Inflammatory macrophage treated with lipopolysaccharide for 1 hour (primary cell): ENCODE measurements around the gene BLVRA.
"Not testable (repeated sequence)": the region's sequence is repeated elsewhere in the genome, so short reads cannot be mapped to it uniquely, and the experiment has no call there.

Experiments
- DNase-seq, 2 donors: peaks; one replicate each; pipeline ENCODE4 v3.0.0-alpha.2; 2020 to 2022

The BLVRA gene

DNA sequence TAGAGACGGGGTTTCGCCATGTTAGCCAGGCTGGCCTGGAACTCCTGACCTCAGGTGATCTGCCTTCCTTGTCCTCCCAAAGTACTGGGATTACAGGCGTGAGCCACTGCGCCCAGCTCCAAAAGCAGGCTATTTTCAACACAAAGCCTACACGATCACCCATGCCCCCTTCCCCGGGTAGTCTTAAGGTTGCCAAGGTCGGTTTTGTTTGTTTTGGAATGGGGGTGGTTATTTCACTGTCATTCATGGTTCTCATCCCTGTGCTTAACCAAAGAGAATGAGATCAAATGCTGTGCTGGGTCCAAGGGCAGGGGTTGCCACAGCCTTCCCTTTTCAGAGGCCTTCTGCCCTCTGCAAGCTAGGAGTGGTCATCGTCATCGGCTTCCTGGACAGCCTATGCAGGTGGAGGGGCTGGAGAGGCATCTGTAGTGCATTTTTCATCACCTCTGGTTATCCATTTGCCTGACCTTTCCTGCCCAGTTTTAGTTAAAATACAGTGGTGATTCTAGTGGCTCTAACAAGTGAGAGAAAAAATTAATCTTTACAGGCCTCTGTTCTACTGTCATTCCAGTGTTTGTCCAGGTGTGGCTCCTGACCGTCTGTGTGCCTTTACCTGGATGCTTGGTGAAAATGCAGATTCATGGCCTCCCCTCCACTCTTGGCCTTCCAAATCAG lies 11.4 kb downstream of the BLVRA start:
- no peak for DNase-seq

DNA sequence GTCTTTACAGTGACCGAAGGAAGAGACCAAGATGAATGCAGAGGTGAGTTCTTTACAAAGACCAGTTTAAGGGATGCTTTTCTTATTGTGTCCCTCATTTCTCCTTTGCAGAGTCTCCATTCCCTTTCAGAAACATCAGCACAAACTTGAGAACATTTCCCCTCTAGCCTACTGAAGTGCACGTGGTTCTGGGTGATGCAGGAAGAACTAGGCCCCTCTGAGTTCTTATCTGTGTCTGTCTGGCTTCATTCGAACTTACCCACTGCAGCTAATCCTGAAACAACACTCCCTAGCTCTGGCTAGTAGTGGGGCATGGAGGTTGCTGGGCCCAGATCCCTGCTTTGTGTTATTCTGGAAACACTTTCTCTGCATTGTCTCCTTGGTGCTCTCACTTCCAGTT lies 12.6 kb downstream of the BLVRA start:
- no peak for DNase-seq

DNA sequence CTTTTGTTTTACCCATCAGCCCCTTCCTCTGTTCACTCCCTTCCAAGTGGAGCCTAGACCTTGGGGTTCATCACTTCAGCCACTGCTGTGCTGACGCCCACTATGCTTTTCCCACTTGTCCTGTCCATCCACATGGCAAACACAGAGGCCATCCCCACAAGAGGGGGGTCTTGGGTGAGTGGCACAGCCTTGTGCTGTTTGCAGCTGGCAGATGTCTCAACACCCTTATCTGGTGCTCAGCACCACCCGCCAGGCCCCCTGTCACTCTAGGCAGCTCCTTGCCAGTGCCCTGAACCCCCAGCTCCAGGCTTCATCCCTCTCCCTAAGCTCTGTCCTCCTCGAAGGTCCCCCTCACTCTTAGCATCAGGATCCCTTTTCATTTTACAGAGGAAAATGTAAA lies 13.1 kb downstream of the BLVRA start:
- DNase-seq = no peak

DNA sequence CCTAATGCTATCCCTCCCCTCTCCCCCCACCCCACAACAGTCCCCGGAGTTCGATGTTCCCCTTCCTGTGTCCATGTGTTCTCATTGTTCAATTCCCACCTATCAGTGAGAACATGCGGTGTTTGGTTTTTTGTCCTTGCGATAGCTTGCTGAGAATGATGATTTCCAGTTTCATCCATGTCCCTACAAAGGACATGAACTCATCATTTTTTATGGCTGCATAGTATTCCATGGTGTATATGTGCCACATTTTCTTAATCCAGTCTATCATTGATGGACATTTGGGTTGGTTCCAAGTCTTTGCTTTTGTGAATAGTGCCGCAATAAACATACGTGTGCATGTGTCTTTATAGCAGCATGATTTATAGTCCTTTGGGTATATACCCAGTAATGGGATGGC lies 14.8 kb downstream of the BLVRA start:
- DNase-seq = not testable (repeated sequence)

DNA sequence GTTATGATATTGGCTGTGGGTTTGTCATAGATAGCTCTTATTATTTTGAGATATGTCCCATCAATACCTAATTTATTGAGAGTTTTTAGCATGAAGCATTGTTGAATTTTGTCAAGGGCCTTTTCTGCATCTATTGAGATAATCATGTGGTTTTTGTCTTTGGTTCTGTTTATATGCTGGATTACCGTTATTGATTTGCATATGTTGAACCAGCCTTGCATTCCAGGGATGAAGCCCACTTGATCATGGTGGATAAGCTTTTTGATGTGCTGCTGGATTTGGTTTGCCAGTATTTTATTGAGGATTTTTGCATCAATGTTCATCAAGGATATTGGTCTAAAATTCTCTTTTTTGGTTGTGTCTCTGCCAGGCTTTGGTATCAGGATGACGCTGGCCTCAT lies 16.8 kb downstream of the BLVRA start:
- not testable (repeated sequence) for DNase-seq

DNA sequence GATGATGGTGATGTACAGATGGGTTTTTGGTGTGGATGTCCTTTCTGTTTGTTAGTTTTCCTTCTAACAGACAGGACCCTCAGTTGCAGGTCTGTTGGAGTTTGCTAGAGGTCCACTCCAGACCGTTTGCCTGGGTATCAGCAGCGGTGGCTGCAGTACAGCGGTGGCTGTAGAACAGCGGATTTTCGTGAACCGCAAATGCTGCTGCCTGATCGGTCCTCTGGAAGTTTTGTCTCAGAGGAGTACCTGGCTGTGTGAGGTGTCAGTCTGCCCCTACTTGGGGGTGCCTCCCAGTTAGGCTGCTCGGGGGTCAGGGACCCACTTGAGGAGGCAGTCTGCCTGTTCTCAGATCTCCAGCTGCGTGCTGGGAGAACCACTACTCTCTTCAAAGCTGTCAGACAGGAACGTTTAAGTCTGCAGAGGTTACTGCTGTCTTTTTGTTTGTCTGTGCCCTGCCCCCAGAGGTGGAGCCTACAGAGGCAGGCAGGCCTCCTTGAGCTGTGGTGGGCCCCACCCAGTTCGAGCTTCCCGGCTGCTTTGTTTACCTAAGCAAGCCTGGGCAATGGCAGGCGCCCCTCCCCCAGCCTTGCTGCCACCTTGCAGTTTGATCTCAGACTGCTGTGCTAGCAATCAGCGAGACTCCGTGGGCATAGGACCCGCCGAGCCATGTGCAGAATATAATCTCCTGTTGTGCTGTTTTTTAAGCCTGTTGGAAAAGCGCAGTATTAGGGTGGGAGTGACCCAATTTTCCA lies 20.0 kb downstream of the BLVRA start:
- DNase-seq = not testable (repeated sequence)

DNA sequence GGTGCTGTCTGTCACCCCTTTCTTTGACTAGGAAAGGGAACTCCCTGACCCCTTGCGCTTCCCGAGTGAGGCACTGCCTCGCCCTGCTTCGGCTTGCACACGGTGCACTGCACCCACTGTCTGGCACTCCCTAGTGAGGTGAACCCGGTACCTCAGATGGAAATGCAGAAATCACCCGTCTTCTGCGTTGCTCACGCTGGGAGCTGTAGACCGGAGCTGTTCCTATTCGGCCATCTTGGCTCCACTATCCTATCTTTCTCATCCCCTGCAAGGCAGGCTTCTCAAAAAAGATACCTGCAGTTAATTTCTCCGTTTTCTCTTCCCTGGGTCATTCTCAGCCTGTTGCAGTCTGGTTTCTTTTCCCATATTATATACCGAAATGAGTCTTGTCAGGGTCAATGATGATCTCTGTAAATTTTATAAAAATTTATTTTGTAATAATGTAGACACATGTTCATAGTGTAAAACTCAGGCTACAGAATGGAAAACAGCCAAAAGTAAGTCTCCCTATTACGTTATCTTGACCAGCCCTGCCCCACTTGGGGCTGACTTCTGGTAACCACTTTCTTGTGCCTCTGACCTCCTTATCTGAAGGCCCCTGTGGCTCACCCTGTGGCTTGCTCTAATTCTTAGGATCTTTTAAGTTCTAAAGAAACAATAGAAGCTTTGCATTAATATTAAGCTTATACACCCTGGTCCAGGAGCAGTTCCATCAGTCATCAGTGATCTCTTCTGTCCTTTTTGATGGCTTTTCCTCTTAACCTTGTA lies 20.7 kb downstream of the BLVRA start:
- no peak for DNase-seq

DNA sequence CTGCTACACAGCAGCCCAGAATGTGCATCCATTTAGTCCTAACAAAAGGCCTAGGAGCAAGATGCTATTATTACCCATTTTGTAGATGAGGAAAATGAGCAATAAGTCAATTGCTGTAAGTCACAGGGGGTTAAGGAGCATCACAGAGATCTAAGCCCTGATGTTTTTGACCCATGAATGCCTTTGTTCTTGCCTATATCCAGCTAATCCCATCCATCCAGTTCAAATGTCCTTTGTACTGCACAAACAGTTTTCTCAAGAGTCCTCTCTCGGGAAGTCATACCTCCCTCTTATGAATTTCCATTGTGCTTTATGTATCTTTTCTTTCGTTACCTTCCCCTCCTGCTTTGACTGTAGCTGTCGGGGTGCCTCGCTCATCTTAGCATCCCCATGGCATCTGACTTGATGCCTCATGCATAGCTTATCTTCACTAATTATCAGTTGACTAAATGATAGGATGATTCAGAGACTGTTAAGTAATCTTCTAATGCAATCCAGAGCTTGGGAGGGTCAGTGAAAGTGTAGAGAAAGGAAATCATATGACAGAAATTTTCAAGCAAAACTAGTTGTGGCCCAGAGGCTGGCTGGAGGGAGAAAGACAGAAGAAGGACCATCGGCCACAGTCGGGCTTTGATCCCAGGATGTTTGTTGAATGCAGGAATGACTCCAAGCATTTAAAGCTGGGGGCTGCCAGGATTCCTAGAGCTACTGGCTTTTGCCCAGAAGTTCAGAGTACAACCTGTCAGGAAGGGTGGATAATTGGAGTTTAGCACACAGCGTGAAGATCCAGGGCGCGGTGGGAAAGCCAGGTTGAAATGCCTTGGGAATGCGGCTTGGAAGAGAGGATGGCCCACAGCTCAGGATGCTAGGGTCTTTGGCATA lies 23.5 kb downstream of the BLVRA start:
- DNase-seq = peak; percentile 93 to 96

DNA sequence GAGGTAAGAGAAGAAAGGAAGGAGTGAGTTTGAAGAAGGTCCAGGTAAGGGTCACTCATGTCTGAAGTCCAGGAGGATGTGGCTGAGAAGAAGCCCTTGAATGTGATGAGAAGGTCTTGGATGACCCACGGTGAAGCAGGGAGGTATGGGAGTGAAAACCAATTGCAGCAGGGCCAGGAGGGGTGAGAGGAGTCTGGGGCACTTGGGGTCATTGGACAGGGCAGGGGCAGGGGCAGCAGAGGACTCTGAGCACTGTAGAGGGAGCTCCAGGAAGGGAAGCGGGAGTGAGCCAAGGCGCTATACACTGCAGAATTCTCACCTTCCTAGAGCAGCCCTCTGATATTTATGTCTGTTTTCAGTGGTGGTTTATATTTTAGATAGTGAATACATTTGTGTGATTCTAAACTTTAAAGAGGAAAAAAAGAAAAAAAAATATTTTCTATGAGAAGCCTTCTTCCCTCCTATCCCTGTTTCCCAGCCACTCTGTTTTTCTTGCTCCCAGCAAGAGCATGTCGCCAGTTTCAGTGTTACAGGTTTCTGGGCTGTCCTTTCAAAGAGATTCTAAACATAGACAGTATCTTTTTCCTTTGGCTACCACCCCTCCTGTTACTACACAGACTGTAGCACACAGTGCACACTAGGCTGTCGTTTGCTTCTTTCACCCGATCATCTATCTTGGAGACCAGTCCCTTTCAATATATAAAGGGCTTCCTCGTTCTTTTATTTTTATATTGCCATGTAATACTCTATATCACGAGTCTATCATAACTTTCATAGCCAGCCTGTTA lies 24.5 kb downstream of the BLVRA start:
- no peak for DNase-seq

DNA sequence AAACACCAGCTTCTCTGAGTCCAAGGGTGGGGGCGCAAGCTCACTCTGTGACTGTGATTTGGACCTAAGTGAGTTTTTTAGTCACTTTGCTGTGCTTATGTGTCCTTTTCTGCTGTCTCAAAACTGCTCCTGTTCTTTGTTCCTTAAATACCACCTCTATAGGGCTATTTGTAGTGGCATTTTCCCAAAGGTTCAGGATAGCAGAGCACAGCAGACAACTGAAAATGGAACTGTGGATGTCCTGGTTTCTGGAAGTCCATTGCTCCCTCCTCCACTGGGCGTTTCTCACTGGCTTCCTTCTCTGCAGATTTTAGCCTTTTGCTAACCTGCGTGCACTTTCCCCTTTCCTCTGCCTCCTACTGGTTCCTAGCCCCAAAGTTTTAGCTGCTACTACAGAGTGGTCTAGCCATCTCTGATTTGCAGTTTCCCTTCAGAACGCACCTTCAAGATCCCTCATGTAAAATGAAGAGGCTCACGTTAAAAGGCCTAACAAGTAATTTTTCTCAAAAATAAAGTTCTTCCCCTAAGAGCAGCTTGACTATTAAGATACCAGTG lies 25.6 kb downstream of the BLVRA start:
- DNase-seq = no peak

DNA sequence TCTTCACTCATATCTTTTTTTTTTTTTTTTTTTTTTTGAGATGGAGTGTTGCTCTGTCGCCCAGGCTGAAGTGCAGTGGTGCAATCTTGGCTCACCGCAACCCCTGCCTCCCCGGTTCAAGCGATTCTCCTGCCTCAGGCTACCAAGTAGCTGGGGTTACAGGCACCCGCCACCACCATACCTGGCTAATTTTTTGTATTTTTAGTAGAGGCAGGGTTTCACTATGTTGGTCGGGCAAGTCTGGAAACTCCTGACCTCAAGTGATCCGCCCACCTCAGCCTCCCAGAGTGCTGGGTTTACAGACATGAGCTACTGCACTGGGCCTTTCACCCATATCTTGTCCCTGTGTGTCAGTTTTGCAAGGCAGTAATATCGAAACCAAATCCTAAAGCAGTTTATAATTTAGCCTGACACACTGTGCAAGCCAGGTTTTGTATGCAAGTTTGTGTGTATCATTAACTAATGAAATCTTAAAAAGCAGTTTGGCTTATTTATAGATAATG lies 26.2 kb downstream of the BLVRA start:
- DNase-seq = peak; percentile 88 to 96

DNA sequence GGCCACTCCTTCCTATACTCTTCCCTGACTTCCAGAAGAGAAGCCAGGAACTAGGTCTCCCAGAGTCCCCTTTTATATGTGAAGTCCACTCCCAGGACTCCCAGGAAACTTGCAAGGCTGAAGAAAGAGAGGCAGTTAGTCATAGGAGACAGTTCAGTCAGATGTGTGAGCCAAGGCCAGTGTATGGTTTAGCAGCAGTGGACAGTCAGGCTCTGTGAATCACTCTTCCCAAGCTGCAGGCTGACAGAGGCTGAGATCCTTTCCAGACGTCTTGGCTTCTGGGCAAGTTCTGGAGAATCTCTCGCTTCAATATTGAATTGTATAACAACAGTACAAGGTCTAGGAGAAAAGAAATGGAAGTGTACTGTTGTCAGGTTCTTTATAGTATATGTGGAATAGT lies 26.9 kb downstream of the BLVRA start:
- peak; percentile 69 to 90 for DNase-seq

DNA sequence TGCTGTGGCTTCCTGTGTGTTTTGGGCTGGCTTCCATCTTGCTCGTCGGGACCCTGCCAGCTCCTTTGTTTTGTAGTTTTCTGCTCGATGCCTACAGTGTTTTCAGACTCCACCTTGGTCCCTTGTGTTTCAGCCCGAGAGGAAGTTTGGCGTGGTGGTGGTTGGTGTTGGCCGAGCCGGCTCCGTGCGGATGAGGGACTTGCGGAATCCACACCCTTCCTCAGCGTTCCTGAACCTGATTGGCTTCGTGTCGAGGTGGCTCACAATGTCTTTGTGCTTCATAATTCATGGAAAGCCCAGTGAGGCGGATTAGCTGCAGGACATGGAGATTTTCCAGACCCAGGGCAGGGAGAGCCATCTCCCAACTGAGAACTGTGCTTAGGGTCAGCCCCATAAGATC lies 29.3 kb downstream of the BLVRA start:
- no peak for DNase-seq

DNA sequence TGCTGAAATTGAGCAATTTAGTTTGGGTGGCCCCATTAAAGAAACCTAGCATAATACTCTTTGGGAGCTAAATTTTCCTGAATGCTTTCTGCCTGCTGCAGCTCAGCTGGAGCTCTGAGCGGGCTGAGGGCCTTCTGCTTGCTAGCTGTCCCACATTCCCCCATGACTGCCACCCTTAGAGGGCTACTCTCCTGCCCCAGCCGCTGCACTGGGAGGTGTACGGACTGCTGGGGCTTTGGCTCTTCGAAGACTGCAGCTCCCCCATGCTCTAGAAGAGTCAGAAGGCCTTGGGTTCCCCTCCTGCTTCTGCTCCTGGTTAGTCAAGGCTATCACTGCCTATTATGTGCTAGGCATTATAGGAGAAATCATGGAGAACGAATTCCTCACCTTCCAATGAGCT lies 31.5 kb downstream of the BLVRA start:
- DNase-seq = no peak

DNA sequence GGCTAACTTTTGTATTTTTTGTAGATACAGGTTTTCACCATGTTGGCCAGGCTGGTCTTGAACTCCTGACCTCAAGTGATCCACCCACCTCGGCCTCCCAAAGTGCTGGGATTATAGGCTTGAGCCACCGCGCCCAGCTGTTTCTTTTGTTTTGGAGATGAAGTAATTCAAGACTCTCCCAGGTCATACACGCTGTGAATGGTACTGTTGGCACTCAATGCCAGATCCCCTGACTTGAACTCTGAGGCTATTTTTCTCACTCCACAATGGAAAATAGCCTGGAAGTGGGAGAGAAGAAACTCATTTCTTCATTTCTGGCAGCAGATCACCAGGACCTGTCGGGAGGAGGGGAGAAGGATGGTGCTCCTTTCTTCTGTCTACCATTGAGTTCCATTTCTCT lies 32.4 kb downstream of the BLVRA start:
- no peak for DNase-seq

DNA sequence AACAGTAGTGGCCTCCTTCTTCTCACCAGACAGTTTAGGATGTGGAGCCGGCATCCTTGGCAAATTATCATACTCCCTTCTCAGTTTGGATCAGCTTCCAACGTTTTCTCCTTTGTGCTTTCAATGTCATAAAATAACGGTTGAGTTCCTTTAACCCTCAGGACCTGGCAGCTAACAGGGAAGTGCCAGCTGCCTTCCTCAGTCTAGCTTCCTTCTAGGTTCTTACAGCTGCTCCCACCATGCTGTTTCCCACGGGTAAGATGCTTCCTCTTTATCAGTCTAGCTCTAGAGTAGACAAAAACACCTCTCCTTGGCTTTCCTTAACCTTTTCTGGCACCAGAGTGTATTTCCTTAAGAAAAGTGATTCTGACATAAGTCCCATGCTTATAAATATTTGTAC lies 33.2 kb downstream of the BLVRA start:
- DNase-seq = peak; percentile 66 to 83

DNA sequence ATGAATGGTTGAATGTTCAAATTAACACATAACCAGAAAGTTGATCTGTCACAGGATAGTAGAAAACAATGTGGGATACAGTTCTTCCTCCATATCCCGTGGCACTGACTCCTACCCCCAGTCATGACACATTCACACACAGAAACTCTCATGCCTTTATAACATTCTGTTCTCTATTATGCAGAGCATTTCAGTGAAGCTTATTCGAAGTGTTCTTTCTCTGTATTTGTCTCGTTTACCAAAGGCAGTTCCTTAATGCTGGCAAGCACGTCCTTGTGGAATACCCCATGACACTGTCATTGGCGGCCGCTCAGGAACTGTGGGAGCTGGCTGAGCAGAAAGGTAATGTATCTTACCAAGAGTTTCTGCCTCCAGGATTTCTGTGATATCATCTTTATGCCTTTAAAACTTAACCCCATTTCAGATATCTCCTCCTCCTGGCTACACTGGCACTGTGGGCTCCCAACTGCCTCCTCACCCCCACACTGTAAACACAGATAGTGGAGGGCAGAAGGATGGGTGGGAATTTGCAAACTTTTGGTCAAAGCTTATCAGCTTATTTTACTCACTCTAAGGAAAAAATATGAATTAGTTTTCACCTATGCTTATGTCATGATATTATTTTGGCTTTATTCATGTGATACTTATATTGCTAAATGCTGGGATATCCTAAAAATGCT lies 34.1 kb downstream of the BLVRA start:
- peak in 1 of 2 donors; percentile 46 for DNase-seq

DNA sequence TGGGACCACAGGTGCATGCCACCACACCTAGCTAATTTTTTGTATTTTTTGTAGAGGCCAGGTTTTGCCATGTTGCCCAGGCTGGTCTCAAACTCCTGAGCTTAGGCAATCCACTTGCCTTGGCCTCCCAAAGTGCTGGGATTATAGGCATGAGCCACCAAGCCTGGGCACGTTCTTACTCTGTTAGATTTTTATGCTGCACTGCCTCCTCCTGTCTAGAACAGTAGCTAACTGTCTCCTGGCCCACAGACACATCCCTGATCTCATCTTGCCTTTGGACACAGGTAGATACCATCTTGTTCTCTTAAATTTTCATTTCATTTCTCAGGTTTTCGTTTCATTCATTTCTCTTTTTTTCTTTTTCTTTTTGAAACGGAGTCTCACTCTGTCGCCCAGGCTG lies 41.1 kb downstream of the BLVRA start:
- DNase-seq = no peak

DNA sequence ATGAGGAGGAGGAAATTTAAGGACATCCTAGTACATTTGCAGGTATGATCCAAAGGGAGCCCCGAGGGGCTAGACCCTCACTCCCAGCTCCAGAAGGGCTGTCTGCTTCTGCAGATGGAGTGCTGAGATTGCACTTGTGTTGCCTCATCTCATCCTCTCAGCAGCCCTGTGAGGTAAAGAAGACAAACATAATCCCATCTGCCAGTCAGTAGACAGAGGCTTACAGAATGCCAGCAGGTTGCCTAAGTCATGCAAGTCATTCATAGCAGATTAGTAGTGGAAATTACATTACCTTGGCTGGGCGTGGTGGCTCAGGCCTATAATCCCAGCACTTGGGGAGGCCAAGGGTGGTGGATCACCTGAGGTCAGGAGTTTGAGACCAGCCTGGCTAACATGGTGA lies 45.4 kb downstream of the BLVRA start:
- no peak for DNase-seq

DNA sequence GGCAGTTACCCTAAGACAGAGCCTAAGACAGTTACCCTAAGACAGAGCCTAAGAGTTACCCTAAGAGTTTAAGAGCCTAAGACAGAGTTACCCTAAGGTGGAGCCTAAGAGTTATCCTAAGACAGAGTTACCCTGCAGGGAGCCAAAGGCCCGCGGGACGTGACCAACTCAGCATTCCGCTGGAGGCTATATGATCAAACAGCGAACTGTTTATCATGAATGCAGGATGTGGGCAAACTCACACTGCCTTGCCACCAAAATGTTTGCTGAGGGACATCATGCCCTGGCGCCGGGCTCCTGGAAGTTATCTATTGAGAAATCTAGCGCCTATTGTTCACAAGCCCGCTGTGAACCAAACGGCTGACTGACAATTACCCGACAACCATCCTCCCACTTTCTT lies 49.9 kb downstream of the BLVRA start:
- DNase-seq = no peak
